HG02623 (cell line): Measurements from ENCODE around the gene UBE2E1.

Experiments used
- ATAC-seq: cut with Tn5 transposase; IDR thresholded peaks from one replicate; pipeline ENCODE4 v1.9.1; 2021; ENCODE audit warnings: moderate library complexity; ENCODE audit not compliant: unreplicated experiment

Gene UBE2E1

DNA sequence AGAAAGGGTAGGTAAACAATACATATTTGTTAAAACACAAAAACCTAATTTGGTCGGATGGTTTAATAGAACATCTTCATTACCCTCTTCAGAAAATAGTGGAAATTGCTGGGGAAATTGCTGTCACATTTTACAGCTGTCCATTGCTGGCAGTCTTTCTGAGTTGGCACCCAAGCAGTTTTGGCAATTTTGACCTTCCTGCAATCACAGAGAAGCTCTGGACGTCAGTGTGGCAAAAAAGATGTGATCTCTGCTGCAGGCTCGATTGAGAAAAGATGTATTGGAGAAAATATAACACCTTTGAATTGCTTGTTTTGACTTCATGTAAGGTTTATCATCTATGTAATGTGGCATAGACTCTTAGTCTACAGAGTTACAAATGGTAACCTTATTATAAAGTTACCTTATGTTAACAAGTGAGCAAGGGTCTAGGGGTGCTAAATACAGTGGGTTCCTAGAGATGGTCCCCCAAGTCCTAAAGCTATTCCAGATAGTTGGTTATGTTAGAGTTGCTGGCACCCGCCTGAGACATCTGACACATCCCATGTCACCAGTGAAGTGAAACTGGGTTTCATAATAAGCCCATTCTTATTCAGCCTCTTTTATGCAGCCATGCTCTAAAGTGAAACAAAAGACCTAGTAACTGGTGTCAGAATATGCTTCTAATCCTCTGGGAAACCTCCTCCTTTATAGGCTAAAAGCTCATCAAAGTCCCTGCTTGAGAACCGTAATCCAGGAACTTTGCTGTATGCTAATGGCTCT is 14.0 kb downstream of the UBE2E1 start:
- ATAC-seq = no peak

DNA sequence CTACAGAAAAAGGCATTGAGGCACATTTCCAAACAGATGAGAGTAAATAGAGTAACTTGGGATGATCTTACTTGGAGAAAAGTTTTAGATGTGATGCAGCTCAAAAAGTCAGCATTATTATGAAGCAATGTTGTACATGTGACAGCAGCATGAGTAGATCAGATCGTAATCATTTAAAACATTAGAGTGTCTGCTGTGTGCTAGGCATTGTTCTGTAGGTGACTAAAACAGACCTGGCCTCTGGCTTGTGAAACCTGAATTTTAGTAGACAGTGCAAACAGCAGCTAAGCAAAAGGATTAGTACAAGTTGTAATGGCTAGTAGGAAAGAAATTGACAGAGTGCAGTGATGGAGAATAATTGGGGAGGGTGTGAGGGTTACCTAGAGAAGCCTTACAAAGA is 15.1 kb downstream of the UBE2E1 start:
- no peak for ATAC-seq

DNA sequence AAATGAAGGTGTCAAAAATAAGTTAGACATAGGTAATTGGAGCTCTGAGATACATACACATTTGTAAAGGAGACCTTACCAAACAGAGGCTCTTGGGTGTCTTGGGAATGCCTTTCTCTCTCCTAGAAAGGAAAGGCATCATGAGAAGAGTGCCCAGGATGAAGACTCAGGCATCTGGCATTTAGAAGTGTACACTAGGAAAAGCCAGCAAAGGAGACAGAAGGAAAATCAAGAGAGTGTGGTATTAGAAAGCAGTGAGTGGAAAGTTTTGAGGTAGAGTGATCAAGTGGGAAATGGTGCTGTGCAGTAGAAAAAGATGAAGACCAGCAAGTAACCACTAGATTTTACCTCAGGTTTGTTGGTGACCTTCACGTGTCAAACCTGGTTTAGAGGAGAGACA is 16.1 kb downstream of the UBE2E1 start:
- no peak for ATAC-seq

DNA sequence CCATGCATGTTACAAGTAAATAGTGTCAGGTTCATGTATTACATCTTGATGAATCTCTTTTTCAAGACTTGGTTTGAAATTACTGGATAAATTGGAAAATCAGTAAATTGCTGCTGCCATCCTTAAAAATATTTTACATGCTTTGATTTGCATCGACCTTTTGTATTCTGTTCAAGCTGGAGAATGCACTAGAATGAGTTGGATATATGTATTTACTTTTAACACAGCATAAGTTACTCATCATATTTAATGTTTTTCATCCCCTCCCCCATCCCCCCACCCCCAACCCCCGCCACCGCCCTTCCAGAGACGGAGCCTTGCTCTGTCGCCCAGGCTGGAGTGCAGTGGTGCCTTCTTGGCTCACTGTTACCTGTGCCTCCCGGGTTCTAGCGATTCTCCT is 16.8 kb downstream of the UBE2E1 start:
- ATAC-seq = no peak

DNA sequence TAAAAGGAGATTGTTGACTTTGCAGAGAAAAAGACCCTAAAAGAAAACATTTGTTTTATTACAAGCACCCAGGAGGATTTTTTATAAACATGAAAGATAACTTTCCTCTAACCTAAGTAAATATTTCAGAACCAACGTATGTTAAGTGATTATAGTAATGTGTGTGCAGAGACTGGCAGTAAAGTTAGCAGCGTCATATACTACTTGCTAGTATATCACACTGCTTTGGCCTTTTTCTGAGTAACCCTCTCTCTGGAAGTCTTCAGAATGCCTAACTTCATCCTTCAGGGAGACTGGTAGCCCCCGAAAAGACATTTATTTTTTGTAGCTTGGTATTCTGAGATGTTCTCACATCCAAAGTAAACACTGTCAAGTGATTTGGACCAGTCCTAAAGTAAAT is 17.9 kb downstream of the UBE2E1 start:
- no peak for ATAC-seq

DNA sequence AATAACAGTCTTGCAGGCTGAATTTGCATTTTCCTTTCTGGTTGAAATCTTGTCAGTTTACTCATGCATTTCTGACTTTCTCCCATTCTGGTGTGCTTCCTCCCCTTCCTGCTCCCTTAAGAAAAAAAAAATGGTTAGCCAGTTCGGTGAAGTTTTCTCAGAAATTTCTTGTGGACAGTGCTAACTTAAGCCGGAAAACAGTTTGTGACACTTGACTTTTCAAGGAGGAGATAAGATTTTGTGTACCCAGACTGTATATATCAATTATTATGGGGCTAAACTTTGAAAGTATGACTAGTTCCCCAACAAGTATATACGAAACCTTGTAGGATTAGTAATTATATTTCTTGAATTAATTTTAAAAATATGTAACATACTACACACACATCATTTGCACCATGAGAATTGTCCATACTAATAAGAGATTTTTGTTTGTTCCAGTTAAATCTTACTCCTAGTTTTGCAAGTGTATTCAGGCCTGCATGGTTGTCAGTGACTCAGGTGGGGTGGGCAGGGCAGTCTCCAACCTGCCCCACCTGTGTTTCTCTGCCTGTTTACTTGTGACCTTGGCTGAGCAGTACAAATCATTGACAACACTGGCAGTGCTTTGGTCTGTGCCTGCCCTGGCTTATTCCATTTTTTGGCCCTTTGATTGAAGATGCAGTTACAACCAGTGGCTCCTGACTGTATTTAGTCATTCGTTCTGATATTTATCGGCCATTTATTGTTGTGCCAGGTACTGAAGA is 19.1 kb downstream of the UBE2E1 start:
- no peak for ATAC-seq

DNA sequence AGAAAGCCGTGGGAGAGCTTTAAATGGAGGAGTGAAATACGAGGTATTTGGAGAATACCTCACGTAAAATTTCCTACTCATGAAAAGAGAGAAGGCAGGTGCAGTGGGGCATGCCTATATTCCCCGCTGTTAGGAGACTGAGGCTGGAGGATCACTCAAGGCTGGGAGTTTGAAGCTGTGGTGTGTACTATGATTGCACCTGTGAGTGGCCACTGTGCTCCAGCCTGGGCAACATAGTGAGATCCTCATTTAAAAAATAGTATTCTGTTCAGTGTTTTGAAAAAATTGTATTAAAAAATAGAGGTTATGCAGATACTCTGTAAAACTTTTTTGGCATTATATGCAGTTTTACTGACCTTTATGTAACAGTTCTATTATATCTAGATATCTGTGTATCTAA is 20.0 kb downstream of the UBE2E1 start:
- no peak for ATAC-seq

DNA sequence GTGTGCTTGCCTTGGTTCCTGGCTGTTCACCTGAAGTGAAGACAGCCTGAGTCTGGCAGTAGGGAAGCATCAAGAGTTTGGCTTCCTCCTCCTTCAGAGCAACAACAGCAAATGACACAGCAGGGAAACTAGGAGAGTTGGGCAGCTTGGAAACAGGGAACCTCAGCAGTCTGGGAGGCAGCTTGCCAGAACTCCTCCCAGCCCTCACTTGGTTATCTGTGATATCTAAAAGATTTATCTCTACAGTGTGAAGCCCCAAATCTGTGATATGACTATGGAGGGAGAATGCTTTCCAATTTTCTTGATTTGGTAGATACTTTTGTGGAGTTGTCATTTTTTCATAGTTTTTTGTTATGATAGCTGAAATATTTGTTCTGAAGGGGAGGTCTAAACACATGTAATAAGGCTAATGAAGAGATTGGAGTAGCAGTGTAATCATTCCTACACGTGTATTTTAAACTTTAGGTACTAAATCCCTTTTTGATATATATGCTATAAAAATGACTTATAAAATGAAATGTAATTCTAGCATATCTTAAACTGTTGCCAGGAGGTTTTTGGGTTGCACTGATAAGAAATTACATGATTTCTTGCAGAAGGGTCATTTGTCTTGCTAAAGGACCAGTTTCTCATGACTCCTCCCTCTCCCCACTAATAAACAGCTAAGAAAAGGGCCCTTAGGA is 20.8 kb downstream of the UBE2E1 start:
- ATAC-seq = no peak

DNA sequence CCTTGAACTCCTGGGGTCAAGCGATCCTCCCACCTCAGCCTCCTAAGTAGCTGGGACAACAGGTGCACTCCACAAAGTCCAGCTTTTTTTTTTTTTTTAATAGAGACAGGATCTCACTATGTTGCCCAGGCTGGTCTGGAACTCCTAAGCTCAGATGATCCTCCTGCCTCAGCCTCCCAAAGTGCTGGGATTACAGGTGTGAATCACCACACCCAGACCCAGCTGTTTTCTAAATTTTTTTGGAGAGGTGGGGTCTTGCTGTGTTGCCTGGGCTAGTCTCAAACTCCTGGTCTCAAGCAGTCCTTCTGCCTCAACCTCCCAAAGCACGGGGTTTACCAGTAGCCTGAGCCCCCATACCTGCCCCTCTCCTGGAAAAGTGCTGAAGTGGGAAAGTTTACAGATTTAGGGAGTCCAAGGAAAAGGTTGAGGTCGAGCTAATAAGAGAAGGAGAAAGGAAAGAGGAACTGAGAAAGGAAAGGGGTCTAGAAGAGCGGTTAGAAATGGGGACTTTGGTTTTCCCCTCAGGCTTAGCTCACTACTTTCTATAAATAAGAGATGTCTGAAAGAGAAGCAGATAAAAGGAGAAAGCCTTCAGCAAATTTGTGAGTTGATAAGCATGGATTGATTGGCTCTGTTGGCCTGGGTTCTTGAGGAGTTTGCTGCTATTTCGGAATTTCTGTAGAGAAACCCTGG is 23.6 kb downstream of the UBE2E1 start:
- peak; percentile 61 for ATAC-seq

DNA sequence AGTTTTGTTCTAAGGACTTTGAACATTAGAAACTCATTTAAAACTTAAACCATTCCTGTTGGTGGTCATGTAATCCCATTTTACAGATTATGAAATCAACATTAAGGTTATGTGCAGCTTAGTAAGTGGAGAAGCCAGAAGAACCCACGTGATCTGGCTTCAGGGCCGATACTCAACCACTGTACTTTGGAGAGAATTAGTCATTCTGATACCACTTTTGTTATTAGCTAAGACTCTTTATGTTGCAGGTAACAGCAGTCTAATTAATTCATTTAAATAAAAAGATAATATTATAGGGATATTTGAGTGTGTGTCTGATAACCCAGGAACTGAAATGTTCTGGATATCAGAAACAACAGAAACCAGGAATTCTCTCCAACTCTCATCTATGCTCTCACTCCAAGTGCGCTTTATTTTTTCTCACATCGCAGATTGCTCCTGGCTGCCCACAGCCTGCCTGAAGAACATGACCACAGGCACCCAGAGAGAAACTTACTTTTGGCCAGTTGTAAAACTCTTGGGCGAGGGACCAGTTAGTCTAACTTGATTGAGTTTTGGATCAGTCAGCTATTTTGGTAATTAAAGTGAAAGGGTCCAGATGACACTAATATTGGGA is 25.2 kb downstream of the UBE2E1 start:
- peak; percentile 81 for ATAC-seq

DNA sequence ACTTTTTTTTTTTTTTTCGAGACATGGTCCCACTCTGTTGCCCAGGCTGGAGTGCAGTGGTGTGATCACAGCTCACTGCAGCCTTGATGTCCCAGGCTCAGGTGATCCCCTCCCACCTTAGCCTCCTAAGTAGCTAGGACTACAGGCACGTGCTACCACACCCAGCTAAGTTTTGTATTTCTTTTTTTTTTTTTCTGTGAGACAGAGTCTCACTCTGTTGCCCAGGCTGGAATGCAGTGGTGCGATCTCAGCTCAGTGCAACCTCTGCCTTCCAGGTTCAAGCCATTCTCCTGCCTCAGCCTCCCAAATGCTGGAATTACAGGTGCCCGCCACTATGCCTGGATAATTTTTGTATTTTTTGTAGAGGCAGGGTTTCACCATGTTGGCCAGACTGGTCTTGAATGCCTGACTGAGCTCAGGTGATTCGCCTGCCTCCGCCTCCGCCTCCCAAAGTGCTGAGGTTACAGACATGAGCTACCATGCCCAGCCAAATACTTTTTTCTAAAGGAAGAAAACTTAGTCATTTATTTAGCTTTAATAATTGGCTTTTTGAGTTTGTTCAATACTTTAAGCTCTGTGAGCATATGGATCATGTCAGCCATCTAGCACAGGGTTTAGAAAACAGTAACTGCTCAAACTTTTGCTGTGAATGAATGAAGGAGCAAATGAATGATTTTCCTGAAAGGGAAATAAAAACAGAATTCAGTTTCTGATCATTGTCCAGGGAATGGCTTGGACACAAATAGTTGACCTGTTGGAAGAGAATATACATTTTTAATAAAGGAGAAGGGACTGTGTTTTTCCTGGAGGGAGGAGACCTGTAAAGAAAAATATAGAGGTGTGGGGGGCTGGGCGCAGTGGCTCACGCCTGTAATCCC is 26.0 kb downstream of the UBE2E1 start:
- peak; percentile 7 for ATAC-seq

DNA sequence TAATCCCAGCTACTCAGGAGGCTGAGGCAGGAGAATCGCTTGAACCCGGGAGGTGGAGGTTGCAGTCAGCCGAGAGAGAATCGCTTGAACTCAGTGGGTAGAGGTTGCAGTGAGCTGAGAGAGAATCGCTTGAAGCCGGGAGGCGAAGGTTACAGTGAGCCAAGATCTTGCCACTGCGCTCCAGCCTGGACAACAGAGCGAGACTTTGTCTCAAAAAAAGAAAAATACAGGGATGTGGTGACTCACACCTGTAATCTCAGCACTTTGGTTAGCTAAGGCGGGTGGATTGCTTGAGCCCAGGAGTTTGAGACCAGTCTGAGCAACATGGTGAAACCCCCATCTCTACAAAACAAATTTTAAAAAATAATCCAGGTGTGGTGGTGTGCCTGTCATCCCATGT is 26.8 kb downstream of the UBE2E1 start:
- ATAC-seq = no peak

DNA sequence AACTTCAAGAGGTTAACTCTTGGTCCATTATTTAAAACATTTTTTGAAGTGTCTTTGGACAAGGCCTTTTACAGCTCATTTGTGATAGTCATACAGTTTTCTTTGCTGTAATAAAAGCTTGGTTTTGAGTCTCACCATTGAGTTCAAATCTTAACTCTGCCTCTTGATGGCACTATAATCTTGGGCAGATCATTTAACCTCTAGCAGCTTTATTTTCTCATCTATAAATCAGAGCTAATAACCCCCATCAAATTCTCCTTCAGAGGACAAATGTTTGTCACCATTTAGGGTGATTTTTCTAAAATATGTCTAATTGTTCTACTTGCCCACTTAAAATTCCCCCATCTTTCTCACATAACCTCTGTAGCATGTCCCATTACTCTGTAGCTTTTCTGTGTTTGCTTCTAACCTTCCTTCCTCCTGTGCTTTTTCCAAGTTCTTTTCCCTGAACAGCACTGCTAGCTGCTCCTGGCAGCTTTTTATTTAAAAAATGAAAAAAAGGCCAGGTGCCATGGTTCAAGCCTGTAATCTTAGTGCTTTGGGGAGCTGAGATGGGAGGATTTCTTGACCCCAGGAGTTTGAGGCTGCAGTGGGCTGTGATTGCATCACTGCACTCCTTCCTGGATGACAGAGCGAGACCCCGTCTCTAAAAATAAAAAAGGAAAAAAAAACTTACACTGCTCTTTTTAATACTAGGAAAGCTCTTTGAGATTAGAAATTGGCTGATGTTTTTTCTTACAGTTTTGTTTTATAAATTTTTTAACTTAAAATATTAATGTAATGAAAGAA is 28.5 kb downstream of the UBE2E1 start:
- ATAC-seq = no peak

DNA sequence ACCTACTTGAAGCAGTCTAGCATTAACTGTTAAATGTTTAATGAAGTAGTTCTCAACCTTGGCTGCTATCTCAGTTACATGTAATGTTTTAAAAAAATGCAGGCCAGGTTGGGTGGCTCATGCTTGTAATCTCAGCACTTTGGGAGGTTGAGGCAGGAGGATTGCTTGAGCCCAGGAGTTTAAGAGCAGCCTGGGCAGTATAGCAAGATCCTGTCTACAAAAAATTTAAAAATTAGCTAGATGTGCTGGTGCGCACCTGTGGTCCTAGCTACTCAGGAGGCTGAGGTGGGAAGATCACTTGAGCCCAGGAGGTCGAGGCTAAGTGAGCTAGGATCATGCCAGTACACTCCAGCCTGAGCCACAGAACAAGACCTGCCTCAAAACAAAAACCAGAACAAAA is 29.3 kb downstream of the UBE2E1 start:
- ATAC-seq = no peak

DNA sequence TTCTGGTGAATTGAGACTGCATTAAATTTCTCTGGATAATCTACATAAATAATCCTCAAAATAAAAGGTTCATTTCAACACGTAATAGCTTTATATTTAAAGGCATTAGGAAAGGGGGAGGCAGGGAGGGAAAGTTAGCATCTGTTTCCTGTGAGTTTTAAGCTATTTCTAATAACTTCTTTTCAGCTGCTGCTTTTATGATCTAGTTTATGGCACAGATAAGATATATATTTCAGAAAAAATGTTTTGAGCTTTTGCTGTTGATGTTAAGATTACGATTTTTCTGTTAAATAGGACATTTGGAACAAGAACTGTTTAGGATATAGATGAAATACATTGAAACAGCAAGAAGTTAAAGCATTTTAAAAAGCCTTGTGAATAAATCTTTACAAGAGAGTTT is 30.0 kb downstream of the UBE2E1 start:
- no peak for ATAC-seq

DNA sequence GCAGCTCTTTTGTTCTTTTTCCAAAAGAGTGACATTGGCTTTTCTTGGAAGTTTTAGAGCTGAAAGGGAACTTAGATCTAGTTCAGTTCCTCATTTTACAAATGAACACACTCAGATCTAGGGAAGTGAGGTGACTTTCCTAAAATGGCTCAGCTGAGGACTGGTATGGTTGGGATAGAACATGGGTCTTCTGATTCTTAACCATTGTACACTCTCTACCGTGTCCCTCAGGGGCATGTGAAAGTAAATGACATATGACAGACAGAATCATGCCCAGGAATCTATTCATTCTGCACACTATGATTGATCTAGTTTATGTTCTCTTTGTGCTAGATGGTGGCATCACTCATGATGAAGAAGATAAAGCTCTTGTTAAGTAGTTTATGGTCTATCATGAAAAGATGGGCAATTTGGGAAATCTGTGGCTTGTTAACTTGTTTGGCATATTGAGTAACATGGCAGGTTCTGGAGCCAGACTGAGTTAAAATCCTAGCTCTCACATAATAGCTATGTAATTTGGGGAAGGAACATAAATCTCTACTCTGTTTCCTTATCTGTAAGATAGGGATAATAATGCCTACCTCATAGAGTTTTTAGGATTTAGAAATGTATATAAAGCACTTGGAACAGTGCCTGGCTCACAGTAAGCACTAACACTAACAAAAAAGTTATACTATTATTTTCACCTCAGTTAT is 30.9 kb downstream of the UBE2E1 start:
- ATAC-seq = no peak

DNA sequence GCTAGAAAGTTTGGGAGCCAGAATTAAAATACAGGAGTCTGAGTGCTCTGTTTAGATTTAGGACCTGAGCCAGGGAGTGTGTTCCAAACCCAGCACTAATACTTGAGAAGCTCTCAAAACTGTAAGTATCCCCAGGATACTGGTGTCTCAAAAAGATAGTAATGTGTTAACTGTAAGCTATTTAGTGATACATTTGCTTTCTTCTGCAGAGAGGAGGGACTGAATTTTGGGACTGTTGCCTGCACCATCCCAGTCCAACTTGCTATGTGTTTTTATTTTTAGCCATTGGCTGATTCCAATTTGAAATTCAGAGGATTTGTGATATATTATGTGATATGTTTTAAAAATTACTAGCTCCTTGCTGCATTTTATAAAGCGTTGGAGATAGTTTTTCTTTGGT is 31.5 kb downstream of the UBE2E1 start:
- ATAC-seq = no peak

DNA sequence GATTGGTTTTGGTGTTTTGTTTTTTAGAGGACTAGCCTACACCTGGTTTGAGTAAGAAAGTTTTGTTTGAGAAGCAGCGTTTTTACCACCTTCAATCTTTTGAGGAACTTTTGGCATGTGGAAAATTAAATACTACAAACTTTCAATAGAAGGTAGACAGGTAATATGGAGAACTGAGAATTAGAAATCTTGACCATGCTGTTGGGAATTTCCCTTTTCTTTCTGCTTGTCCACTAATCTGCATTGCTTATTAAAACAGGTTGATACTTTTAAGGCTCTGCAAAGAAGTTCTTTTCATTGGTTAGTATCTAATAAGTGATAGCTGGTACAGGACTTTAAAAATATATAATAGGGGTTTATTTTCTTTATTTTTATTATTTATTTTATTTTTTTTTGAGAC is 31.9 kb downstream of the UBE2E1 start:
- ATAC-seq = peak; percentile 32

DNA sequence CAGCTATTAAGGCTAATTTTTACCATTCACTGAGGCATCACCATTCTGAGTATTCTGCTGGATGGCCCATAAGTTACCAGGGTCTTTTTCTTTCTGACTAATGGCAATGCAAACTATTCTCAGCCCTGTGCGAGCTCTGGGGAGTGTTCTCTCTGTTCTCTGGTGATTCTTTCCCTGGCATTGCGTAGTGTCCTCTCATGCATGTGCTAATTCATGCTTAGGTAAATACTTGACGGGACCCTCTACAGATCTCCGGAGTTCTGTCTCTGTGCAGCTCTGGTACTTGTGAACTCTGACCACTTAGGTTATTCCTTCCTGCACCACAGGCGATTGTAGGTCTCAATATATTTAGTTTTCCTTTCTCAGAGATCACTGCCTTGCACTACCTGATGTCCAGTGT is 34.8 kb downstream of the UBE2E1 start:
- ATAC-seq = no peak
